GDM1 (cell line): ENCODE data around the gene CBFA2T2.
A peak's percentile ranks its signal among the peaks of the same experiment; 100 is the strongest.

Experiments used
- DNase-seq: peaks from one replicate; lab custom pipeline; 2025; lab: John Stamatoyannopoulos, UW

CBFA2T2 gene

DNA sequence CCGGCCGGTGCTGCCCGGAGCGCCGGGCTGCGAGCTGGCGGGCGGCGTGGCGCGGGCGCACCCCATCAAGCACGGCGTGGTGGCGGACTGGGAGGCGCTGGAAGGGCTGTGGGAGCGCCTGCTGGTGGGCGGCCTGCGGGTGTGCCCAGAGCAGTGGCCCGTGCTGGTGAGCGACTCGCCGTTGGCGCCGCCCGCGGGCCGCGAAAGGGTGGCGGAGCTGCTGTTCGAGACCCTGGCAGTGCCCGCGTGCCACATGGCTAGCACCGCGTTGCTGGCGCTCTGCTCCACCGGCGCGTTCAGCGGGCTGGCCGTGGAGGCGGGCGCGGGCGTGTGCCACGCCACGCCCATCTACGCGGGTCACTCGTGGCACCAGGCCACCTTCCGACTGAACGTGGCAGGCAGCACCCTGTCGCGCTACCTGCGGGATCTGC, 177.4 kb downstream of the CBFA2T2 start:
- DNase-seq = no peak

DNA sequence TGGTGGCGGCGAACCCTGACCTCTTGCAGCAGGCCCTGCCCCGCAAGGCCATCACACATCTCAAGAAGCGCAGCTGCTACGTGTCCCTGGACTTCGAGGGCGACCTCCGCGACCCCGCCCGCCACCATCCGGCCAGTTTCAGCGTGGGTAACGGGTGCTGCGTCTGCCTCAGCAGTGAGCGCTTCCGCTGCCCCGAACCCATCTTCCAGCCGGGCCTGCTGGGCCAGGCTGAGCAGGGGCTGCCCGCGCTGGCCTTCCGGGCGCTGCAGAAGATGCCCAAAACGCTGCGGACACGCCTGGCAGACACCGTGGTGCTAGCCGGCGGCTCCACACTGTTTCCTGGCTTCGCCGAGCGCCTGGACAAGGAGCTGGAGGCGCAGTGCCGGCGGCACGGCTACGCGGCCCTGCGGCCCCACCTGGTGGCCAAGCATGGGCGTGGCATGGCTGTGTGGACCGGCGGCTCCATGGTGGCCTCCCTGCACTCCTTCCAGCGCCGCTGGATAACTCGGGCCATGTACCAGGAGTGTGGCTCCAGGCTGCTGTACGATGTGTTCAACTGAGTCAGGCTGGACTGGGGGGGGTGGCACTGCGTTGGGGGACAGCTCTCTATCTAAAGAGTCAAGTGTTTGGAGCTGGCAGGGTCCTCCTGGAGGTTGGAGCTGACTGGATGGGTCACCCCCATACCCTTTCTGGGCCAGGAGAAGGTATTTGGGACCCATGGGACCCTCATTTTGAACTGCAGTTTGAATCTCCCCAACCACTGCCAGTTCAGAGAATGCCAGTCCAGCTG, 178.0 kb downstream of the CBFA2T2 start:
- peak; percentile 77 for DNase-seq

- no peak for DNase-seq
Observed at GRCh38 chr20:33668466-33669155, 178.7 kb downstream of the CBFA2T2 start.

GRCh38 chr20:33669224-33669623, 179.3 kb downstream of the CBFA2T2 start:
- no peak for DNase-seq

DNA sequence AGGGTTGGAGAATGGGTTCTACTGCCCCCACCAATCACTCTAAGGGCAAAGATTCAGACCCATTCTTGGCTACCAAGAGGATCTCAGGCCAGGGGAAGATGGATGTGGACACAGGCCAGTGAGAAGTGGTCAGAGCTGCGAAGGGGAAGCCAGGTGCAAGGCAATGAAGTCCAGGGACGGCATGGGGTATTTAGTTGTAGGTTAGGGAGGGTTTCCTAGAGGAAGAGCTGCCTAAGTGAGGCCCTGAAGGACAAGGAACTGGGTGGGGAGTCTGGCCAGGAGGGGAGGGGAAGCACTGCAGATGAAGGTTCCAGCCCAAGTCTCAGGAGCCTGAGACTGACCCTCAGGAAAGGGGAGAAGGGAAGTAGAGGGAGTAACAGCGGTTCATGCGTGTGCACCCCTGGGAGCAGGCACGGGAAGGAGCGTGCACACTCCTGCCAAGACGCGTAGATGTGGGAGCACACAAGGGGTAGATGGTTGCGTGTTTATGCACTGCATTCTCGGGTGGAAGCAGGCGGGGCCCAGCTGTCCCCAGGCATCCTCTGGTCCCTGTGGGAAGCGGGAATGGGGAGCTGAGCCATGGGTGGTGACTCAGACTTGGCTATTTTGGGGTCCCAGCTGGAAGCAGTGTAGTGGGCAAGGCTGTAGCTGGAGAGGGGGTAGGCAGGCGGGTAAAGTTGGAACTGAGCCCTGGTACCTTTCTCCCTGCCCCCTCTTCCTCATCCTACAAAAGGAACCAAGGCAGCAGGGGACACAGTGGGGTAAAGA, 180.2 kb downstream of the CBFA2T2 start:
- DNase-seq = no peak

GRCh38 chr20:33670715-33671499, 181.0 kb downstream of the CBFA2T2 start:
- no peak for DNase-seq

DNA sequence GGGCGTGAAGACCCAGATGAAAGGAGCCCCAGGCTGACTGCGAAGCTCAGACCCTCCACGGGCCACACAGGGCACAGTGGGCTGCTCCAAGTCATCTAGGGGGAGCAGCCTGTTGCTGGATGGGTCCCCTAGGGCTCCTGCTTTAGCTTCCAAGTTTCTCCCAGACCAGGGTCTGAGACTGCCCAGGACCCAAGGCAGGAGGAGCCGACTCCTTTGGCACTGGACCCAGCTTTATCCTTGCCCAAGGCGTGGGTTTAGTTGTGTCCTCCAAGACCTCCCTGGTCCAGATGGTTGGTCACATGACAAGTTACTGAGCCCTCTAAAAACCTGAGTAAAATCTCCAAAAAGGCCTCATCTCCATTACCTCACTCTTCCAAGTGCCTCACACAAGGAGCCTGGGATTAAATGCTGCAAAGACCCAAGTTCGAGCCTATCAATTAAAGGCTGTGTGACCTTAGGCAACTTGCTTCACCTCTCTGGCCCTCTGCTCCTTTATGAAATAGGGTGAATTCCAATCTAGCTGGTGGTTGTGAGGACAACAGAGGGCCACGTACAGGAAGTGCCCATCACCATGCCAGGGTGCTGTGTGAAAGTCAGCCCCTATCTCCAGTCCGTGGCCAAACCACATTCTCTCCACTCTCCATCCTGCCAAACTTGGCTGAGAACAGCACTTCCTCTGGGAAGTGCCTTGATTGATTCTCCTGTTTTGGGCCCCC, 181.8 kb downstream of the CBFA2T2 start:
- DNase-seq = no peak

DNA sequence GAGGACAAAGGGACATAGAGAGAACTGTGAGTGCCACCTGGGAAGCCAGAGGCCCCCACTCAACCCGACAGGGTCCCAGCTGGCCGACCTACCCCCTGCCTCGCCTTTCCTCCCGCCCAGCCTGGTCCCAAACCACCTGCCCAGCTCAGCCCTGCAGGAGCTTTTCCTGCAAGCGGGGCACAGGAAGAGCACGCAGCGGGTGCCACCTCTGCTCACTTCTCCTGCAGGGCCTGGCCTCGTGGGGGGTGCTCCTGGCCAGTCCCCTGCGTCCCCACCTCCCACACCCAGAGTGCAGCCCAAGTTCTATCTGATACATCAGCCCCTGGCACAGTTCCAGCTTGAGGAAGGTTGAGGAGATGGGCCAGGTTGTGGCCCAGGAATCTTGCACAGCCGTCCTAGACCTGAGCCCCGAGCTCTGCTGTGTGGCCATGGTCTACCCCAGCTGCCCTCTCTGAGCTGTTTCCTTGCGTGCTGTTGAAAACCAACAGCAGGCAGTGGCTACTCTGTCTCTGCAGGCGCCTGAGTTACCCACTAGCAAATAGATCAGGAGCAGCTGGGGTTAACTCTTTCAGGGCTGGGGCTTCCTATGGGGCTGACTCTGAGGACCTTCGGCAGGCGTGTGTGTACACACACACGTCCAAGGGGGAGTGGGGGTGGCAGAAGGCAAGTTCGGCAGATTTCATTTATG, 182.7 kb downstream of the CBFA2T2 start:
- DNase-seq = no peak

- no peak for DNase-seq
Observed at GRCh38 chr20:33673114-33673409, 183.2 kb downstream of the CBFA2T2 start.

GRCh38 chr20:33673410-33674293, 183.8 kb downstream of the CBFA2T2 start:
- DNase-seq = no peak

GRCh38 chr20:33674294-33675135, 184.6 kb downstream of the CBFA2T2 start, which contains the start of gene NECAB3:
TSS of gene NECAB3 (minus strand) at chr20:33674428. CDS start at chr20:33674352, 76 bp downstream.
- DNase-seq = peak; percentile 54

DNA sequence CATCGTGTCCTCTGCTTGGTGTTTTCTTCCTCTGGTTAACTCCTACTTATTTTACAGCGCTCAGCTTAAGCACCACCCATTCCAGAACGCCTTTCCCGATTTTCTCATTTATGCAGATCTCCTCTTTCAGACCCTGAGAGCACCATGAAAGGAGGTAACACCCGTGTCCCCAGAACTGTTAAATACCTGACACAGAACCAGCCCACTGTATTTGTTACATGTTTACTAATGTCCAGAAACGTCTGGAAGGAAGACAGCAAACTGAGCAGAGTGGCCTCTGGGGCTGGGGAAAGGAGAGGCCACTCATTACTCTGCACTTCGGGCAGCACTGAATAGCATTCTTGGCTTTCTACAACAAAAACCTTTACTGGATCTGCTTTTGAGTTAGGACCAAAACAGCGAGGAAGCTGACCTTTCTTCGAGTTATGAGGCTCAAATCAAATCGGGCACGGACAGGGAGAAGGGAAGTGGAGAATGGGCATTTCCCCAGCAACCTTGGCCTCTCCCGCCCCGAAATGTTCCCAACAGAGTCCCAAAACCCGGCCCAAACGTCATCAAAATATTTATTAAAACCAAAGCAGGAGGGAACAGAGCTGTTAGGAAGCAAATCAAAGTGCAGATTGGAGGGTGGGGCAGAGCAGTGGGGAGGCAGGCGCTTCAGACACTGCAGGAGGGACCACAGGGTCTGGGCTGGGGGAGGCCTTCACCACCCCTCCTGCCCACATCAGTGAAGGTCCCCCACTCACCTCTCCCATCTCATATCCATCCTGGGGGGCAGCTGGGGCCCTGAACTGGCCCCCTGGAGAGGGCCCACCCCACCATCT, 185.5 kb downstream of the CBFA2T2 start:
- no peak for DNase-seq

- DNase-seq = no peak
Observed at GRCh38 chr20:33676121-33676520, 186.2 kb downstream of the CBFA2T2 start.

DNA sequence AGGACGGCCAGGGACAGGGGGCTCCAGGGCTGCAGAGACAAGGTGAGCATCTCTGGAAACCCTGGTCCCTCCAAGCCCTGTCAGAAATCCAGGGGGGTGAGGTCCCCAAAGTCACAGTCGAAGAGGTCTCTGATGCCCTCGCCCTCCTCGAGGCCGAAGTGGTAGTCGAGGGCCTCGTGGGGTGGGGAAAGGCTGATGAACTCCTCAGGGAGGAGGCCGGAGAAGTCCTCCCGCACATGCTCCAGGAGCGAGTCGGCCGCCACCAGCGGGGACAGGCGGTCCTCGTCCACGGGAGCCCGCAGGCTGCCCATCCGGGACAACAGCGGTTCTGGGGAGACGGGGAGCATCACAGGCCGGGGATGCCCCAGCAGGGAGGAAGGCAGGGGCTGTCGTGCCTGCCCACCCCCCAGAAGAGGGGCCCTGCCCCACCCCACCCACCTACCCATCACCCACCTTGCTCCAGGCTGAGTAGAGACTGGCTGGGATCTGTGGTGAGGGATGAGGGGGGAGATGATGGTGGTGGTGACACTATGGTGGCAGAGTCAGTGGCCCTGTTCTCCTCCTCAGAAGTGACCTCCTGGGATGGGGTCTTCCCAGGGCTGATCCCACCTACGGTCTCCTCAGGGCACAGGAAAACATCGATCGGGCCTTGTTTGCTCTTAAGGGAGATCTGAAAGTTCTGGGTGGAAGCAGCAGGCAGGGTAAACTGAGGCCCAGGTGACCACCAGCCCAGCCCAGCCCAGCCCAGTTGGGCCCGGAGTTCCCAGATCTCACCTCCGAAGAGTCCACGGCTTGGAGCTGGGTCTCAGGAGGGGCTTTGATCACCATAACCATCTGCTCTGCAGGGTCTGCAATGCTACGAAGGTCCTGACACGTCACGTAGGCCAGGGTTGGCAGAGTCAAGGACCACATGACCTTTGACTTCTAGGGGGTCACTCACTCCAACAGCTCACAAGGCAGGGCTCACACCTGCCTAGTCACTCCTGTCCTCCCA, 187.1 kb downstream of the CBFA2T2 start:
- no peak for DNase-seq

- DNase-seq = no peak
Observed at GRCh38 chr20:33677991-33678702, 188.3 kb downstream of the CBFA2T2 start.
